GM23338 (cell line): Measurements from ENCODE around the gene ROCK1. TPM values are rescaled to one million over a fixed set of nuclear protein-coding genes. Genes with fewer than 3 reads are reported as not detected.

Source experiments
- ATAC-seq: fragments of 200-7000 bp; cut with Tn5 transposase; 3 replicates; pipeline ENCODE4 v1.9.1; 2020
- DNase-seq: peaks from one replicate; pipeline ENCODE4 v3.0.0-alpha.2; 2015; ENCODE audit warnings: low spot score
- H2AFZ ChIP-seq: fragments of 200-600 bp; sonication (generic); 2 replicates; pipeline ENCODE4 v1.8.0; 2016; ENCODE audit warnings: antibody characterized with exemption, mild to moderate bottlenecking, moderate library complexity
- H3F3A ChIP-seq: fragments of 200-600 bp; sonication (generic); replicated peaks from 2 replicates; pipeline ENCODE4 v1.8.0; 2017; ENCODE audit warnings: antibody characterized with exemption, mixed run types, low read depth
- H3K27ac ChIP-seq: fragments of 200-600 bp; sonication (generic); 2 replicates; pipeline ENCODE4 v1.6.1; 2016; ENCODE audit warnings: low read depth
- H3K27me3 ChIP-seq: fragments of 200-600 bp; sonication (generic); 2 replicates; pipeline ENCODE4 v1.8.0; 2016; ENCODE audit warnings: mild to moderate bottlenecking, mixed run types, moderate library complexity; ENCODE audit not compliant: insufficient read depth
- H3K36me3 ChIP-seq: fragments of 200-600 bp; sonication (generic); 2 replicates; pipeline ENCODE4 v1.8.0; 2016; ENCODE audit warnings: mild to moderate bottlenecking; ENCODE audit not compliant: insufficient read depth
- H3K4me1 ChIP-seq: fragments of 200-600 bp; sonication (generic); 2 replicates; pipeline ENCODE4 v1.8.0; 2016; ENCODE audit warnings: mild to moderate bottlenecking, moderate library complexity; ENCODE audit not compliant: insufficient read depth
- H3K4me2 ChIP-seq: fragments of 200-600 bp; sonication (generic); 2 replicates; pipeline ENCODE4 v1.7.1; 2017; ENCODE audit warnings: mixed run types
- H3K4me3 ChIP-seq: fragments of 200-600 bp; sonication (generic); 2 replicates; pipeline ENCODE4 v1.6.1; 2016; ENCODE audit warnings: mixed run types
- H3K79me2 ChIP-seq: fragments of 200-600 bp; sonication (generic); replicated peaks from 2 replicates; pipeline ENCODE4 v1.8.0; 2017; ENCODE audit warnings: mild to moderate bottlenecking; ENCODE audit not compliant: insufficient read depth
- H3K9me2 ChIP-seq: fragments of 200-600 bp; sonication (generic); 2 replicates; pipeline ENCODE4 v1.8.0; 2017; ENCODE audit not compliant: insufficient read depth
- H4K20me1 ChIP-seq: fragments of 200-600 bp; sonication (generic); replicated peaks from 2 replicates; pipeline ENCODE4 v1.8.0; 2017; ENCODE audit warnings: mild to moderate bottlenecking; ENCODE audit not compliant: insufficient read depth
- H3K27ac Mint-ChIP-seq: 2 replicates; pipeline ENCODE4 v1.8.0; 2020; ENCODE audit warnings: inconsistent platforms, mild to moderate bottlenecking, moderate library complexity, mixed read lengths
- H3K27me3 Mint-ChIP-seq: 3 replicates; pipeline ENCODE4 v1.8.0; 2022; ENCODE audit warnings: low read depth, mild to moderate bottlenecking, moderate library complexity, mixed read lengths, inconsistent platforms; ENCODE audit not compliant: insufficient read depth, poor library complexity
- H3K36me3 Mint-ChIP-seq: 3 replicates; pipeline ENCODE4 v1.8.0; 2021; ENCODE audit warnings: low read depth, mild to moderate bottlenecking, inconsistent platforms, moderate library complexity, mixed read lengths
- H3K4me1 Mint-ChIP-seq: 3 replicates; pipeline ENCODE4 v1.8.0; 2020; ENCODE audit warnings: mild to moderate bottlenecking, inconsistent platforms, mixed read lengths
- H3K4me3 Mint-ChIP-seq: 3 replicates; pipeline ENCODE4 v1.8.0; 2021; ENCODE audit warnings: moderate library complexity, mild to moderate bottlenecking, inconsistent platforms, mixed read lengths
- H3K9me3 Mint-ChIP-seq: 3 replicates; pipeline ENCODE4 v1.8.0; 2020; ENCODE audit warnings: moderate library complexity, mild to moderate bottlenecking, inconsistent platforms, mixed read lengths
- CREB1 ChIP-seq: fragments of 250-450 bp; sonication (Bioruptor Pico); IDR thresholded peaks from 2 replicates; pipeline ENCODE4 v1.5.0; 2020; ENCODE audit warnings: low read depth, mild to moderate bottlenecking, moderate library complexity
- CTCF ChIP-seq, 2 experiments: fragments of 200-600 bp in 1 of 2; sonication (generic) in 1 of 2; conservative IDR thresholded peaks; 2 replicates each; pipeline versions ENCODE4 v1.5.1 to v1.6.1; 2016 to 2017; ENCODE audit warnings: antibody characterized with exemption in 2 of 2, low read depth in 2 of 2, mild to moderate bottlenecking in 2 of 2, moderate library complexity in 1 of 2
- ETS1 ChIP-seq: IDR thresholded peaks from 2 replicates; pipeline ENCODE4 v1.6.1; 2016; ENCODE audit warnings: antibody characterized with exemption
- EZH2 ChIP-seq: fragments of 200-600 bp; sonication (generic); IDR thresholded peaks from one replicate; pipeline ENCODE4 v1.8.0; 2017; ENCODE audit warnings: antibody characterized with exemption, mild to moderate bottlenecking, low read depth; ENCODE audit not compliant: unreplicated experiment
- JUNB ChIP-seq: IDR thresholded peaks from one replicate; pipeline ENCODE4 v1.6.1; 2016; ENCODE audit warnings: antibody characterized with exemption; ENCODE audit not compliant: unreplicated experiment
- NANOG ChIP-seq: IDR thresholded peaks from 2 replicates; pipeline ENCODE4 v1.6.1; 2016; ENCODE audit warnings: antibody characterized with exemption, borderline replicate concordance
- polyA plus RNA-seq: library from polyadenylated mRNA; unstranded; fragments of >200 nt; fragmentation: Nextera tagmentation; extraction: Ambion mirVana; gene quantifications from 2 replicates; pipeline ENCODE4 v1.2.1, GENCODE V29; 2016
- total RNA-seq: library from RNA; depleted of rRNA; stranded (reverse); fragments of >200 nt; shearing (Covaris generic); gene quantifications from 2 replicates; pipeline ENCODE4 v1.2.3, GENCODE V29; 2014
- TF ChIP-seq, protein P1 (sequence below): fragments of 250-450 bp; sonication (Bioruptor Pico); IDR thresholded peaks from 2 replicates; pipeline ENCODE4 v1.5.0; 2020; ENCODE audit warnings: mild to moderate bottlenecking, moderate library complexity

ROCK1 gene
- total and polyA plus RNA-seq, 2 experiments from 2014 or later = 37.2 to 42.8 TPM

DNA sequence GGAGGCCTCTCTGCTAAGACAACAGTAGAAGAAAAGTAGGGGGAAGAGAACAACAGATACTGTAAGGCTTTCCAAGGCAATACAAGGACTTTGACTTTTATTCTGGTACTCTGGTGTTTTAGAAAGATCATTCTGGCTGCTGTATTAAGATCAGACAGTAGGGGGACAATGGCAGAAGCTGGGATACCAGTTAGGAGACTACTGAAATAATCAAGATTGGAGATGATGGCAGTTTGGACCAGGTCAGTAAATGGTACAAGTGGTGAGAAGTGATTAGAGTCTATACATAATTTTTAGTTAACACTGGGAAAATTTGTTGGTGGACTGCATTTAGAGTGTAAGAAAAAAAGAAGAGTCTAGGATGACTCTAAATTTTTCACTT lies 139.7 kb downstream of the ROCK1 start:
- ATAC-seq = peak; percentile 58
- H3K27ac Mint-ChIP-seq = no peak overlapping the region

DNA sequence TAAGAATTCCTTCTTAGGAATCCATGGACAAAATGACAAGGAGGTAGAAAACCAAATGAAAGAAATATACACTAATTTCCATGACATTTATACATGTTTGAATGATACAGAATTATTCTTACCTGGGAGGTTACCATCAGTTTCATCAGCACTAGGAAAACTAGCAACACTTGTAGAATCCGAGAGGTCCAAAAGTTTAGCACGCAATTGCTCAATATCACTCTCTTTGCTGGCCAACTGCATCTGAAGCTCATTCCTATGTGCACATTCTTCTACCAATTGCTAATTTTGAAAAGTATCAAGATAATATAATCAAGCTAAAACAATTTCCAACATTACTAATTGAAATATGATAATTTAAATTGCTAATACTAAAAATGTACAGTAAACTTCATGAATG lies 144.8 kb downstream of the ROCK1 start:
- H3K4me2 ChIP-seq = no peak overlapping the region
- TF ChIP-seq, protein P1, sequence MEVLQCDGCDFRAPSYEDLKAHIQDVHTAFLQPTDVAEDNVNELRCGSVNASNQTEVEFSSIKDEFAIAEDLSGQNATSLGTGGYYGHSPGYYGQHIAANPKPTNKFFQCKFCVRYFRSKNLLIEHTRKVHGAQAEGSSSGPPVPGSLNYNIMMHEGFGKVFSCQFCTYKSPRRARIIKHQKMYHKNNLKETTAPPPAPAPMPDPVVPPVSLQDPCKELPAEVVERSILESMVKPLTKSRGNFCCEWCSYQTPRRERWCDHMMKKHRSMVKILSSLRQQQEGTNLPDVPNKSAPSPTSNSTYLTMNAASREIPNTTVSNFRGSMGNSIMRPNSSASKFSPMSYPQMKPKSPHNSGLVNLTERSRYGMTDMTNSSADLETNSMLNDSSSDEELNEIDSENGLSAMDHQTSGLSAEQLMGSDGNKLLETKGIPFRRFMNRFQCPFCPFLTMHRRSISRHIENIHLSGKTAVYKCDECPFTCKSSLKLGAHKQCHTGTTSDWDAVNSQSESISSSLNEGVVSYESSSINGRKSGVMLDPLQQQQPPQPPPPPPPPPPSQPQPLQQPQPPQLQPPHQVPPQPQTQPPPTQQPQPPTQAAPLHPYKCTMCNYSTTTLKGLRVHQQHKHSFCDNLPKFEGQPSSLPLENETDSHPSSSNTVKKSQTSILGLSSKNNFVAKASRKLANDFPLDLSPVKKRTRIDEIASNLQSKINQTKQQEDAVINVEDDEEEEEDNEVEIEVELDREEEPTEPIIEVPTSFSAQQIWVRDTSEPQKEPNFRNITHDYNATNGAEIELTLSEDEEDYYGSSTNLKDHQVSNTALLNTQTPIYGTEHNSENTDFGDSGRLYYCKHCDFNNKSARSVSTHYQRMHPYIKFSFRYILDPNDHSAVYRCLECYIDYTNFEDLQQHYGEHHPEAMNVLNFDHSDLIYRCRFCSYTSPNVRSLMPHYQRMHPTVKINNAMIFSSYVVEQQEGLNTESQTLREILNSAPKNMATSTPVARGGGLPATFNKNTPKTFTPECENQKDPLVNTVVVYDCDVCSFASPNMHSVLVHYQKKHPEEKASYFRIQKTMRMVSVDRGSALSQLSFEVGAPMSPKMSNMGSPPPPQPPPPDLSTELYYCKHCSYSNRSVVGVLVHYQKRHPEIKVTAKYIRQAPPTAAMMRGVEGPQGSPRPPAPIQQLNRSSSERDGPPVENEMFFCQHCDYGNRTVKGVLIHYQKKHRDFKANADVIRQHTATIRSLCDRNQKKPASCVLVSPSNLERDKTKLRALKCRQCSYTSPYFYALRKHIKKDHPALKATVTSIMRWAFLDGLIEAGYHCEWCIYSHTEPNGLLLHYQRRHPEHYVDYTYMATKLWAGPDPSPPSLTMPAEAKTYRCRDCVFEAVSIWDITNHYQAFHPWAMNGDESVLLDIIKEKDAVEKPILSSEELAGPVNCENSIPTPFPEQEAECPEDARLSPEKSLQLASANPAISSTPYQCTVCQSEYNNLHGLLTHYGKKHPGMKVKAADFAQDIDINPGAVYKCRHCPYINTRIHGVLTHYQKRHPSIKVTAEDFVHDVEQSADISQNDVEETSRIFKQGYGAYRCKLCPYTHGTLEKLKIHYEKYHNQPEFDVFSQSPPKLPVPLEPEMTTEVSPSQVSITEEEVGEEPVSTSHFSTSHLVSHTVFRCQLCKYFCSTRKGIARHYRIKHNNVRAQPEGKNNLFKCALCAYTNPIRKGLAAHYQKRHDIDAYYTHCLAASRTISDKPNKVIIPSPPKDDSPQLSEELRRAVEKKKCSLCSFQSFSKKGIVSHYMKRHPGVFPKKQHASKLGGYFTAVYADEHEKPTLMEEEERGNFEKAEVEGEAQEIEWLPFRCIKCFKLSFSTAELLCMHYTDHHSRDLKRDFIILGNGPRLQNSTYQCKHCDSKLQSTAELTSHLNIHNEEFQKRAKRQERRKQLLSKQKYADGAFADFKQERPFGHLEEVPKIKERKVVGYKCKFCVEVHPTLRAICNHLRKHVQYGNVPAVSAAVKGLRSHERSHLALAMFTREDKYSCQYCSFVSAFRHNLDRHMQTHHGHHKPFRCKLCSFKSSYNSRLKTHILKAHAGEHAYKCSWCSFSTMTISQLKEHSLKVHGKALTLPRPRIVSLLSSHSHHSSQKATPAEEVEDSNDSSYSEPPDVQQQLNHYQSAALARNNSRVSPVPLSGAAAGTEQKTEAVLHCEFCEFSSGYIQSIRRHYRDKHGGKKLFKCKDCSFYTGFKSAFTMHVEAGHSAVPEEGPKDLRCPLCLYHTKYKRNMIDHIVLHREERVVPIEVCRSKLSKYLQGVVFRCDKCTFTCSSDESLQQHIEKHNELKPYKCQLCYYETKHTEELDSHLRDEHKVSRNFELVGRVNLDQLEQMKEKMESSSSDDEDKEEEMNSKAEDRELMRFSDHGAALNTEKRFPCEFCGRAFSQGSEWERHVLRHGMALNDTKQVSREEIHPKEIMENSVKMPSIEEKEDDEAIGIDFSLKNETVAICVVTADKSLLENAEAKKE (CRISPR knock-in tag) = no peak
- no peak for TF ChIP-seq JUNB
- no peak for TF ChIP-seq CREB1 (CRISPR knock-in tag)
- no peak for TF ChIP-seq NANOG
- TF ChIP-seq ETS1 = no peak
- no peak for TF ChIP-seq EZH2

More for the DNA sequence above, 139.7 kb downstream of the ROCK1 start:
- Mint-ChIP-seq H3K9me3 (no peaks in the 10 kb centered on the region), H3K36me3 (peaks cover 13% of the 10 kb centered on the region), H3K4me3 (no peak overlapping the region), H3K27me3 (no peaks in the 10 kb centered on the region), H3K4me1 (no peaks in the 10 kb centered on the region)
- H3K9me2 ChIP-seq = no peaks in the 10 kb centered on the region
- no peak overlapping the region for H3K27ac ChIP-seq
- TF ChIP-seq JUNB = no peak
- peak; percentile 34 to 61 for TF ChIP-seq CTCF (conservative IDR thresholded peaks at IDR 0.05; ENCODE audit: low read depth in 2 of 2)
- no peak overlapping the region for H3K4me3 ChIP-seq
- H3K27me3 ChIP-seq = no peaks in the 10 kb centered on the region
- H3K79me2 ChIP-seq = no peaks in the 10 kb centered on the region
- DNase-seq = peak; percentile 65
- H3K4me2 ChIP-seq = no peak overlapping the region
- H3F3A ChIP-seq = no peaks in the 10 kb centered on the region
- no peak overlapping the region for H2AFZ ChIP-seq
- no peaks in the 10 kb centered on the region; the same call in 1 of the 2 replicates for H3K36me3 ChIP-seq
- H4K20me1 ChIP-seq = no peaks in the 10 kb centered on the region
- no peaks in the 10 kb centered on the region for H3K4me1 ChIP-seq

More for the DNA sequence above, 144.8 kb downstream of the ROCK1 start:
- Mint-ChIP-seq H3K9me3 (no peaks in the 10 kb centered on the region), H3K4me3 (no peak overlapping the region), H3K4me1 (no peaks in the 10 kb centered on the region), H3K27ac (no peak overlapping the region), H3K27me3 (no peaks in the 10 kb centered on the region), H3K36me3 (peaks cover 8% of the 10 kb centered on the region)
- Histone ChIP-seq H3K27ac (no peak overlapping the region), H4K20me1 (peaks cover 3% of the 10 kb centered on the region; the same call in 1 of the 2 replicates), H3K36me3 (peaks cover 3% of the 10 kb centered on the region; the same call in 1 of the 2 replicates), H3K27me3 (no peaks in the 10 kb centered on the region), H3K9me2 (no peaks in the 10 kb centered on the region), H3K79me2 (no peaks in the 10 kb centered on the region), H3F3A (no peaks in the 10 kb centered on the region), H3K4me1 (no peaks in the 10 kb centered on the region), H2AFZ (no peak overlapping the region), H3K4me3 (no peak overlapping the region)
- no peak for ATAC-seq
- no peak for DNase-seq
